Measurements from ENCODE around the gene RBM45.

GRCh38 chr2:178084273-178084672 lies 28.0 kb upstream of the RBM45 start:
- TF ChIP-seq POLR2A (IDR thresholded peaks at IDR 0.05), result no peak
- no peak for TF ChIP-seq CTCF (IDR thresholded peaks at IDR 0.05)
- TF ChIP-seq POLR2AphosphoS5 (IDR thresholded peaks at IDR 0.05), result no peak

Measured in breast epithelium (tissue), 3 donors.